Fibroblast of villous mesenchyme (primary cell): ENCODE measurements around the gene HRAS. TPM values are rescaled to one million over a fixed set of nuclear protein-coding genes. Genes with fewer than 3 reads are reported as not detected.
"Not testable (repeated sequence)": the region's sequence is repeated elsewhere in the genome, so short reads cannot be mapped to it uniquely, and the experiment has no call there.

Experiments
- DNase-seq: peaks from one replicate; pipeline ENCODE4 v3.0.0-alpha.2; 2010; ENCODE audit warnings: low read depth
- H3K4me3 ChIP-seq: 2 replicates; pipeline ENCODE4 v1.5.1; 2011; ENCODE audit warnings: low read depth, mild to moderate bottlenecking, low read length
- CTCF ChIP-seq: IDR thresholded peaks from 2 replicates; pipeline ENCODE4 v1.5.1; 2012; ENCODE audit warnings: low read depth, mild to moderate bottlenecking, low read length; ENCODE audit not compliant: insufficient read depth
- total RNA-seq: library from RNA; depleted of rRNA; stranded (reverse); fragments of >200 nt; gene quantifications from 2 replicates; pipeline ENCODE4 v1.2.3, GENCODE V29; 2012

The HRAS gene
- total RNA-seq, 1 donor, result 36.7 TPM

- no peak for DNase-seq
- TF ChIP-seq CTCF, result peak; percentile 27
- H3K4me3 ChIP-seq, result no peak overlapping the region
Observed at GRCh38 chr11:520428-521176, 14.8 kb downstream of the HRAS start.

- DNase-seq, result peak; percentile 98
- peak overlapping the region; percentile 55 for H3K4me3 ChIP-seq
- peak; percentile 82 for TF ChIP-seq CTCF
Observed at GRCh38 chr11:518463-519202, 16.7 kb downstream of the HRAS start.

- not testable (repeated sequence) for DNase-seq, H3K4me3 ChIP-seq
Observed at GRCh38 chr11:516918-517685, 18.3 kb downstream of the HRAS start.

DNA sequence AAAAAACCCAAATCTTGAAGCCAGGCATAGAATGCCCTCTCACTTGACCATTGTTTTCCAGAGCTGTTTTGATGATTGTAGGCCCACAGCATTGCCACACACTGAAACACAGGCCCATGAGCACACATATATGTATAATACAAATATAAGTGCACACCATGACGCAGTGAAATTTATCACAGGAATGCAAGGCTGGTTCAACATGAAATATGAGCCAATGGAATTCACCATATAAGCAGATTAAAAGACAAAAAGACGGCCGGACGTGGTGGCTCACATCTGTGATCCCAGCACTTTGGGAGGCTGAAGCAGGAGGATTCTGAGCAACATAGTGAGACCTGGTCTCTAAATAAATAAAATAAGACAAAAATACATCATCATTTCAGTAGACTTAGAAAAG is 19.0 kb downstream of the HRAS start:
- no peak for DNase-seq
- no peak overlapping the region for H3K4me3 ChIP-seq
- no peak for TF ChIP-seq CTCF

DNA sequence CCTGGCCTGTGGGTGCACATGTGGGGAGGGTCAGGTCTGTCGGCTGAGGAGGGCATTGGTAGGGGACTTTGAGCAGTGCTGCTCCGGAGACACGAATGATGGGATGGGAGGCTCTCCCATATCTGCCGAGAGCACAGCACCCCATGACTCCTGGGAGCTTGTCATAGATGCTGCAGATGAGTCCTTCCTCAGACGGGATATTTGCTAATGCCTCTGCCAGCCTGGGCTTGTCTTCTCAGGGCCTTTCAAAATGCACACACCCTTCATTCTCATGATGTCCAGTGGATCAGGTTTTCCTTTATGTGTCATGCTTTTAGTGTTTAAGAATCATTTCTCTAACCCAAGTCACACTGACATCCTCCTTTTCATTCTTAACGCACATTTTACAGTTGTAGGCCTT is 20.2 kb downstream of the HRAS start:
- DNase-seq, result no peak
- no peak overlapping the region for H3K4me3 ChIP-seq
- no peak for TF ChIP-seq CTCF

GRCh38 chr11:514606-515005 is 20.8 kb downstream of the HRAS start:
- no peak overlapping the region for H3K4me3 ChIP-seq
- DNase-seq, result no peak
- no peak for TF ChIP-seq CTCF
